Loucy (cell line): ENCODE measurements around the gene MACF1.

Experiments used
- H2AFZ ChIP-seq: fragments of 200-600 bp; sonication (generic); 2 replicates; pipeline ENCODE4 v1.6.0; 2016; ENCODE audit warnings: antibody characterized with exemption, mild to moderate bottlenecking, low read length, moderate library complexity
- H3F3A ChIP-seq: fragments of 200-600 bp; 2 replicates; pipeline ENCODE4 v1.6.0; 2016; ENCODE audit warnings: antibody characterized with exemption, low read depth, mild to moderate bottlenecking
- H3K27me3 ChIP-seq: fragments of 200-600 bp; sonication (generic); 2 replicates; pipeline ENCODE4 v1.6.1; 2014; ENCODE audit warnings: low read length, mild to moderate bottlenecking; ENCODE audit not compliant: insufficient read depth, poor library complexity, severe bottlenecking
- H3K36me3 ChIP-seq: fragments of 200-600 bp; sonication (generic); 2 replicates; pipeline ENCODE4 v1.6.1; 2016; ENCODE audit warnings: low read length; ENCODE audit not compliant: insufficient read depth
- H3K4me1 ChIP-seq: fragments of 200-600 bp; sonication (generic); 2 replicates; pipeline ENCODE4 v1.5.1; 2014; ENCODE audit warnings: low read length, mild to moderate bottlenecking; ENCODE audit not compliant: insufficient read depth, poor library complexity, severe bottlenecking
- H3K4me2 ChIP-seq: fragments of 200-600 bp; sonication (generic); 2 replicates; pipeline ENCODE4 v1.6.0; 2014; ENCODE audit warnings: antibody characterized with exemption, low read length, low read depth, mild to moderate bottlenecking; ENCODE audit not compliant: poor library complexity, severe bottlenecking
- H3K4me3 ChIP-seq: fragments of 200-600 bp; sonication (generic); 2 replicates; pipeline ENCODE4 v1.5.1; 2014; ENCODE audit warnings: low read length, mild to moderate bottlenecking, mixed read lengths; ENCODE audit not compliant: poor library complexity, severe bottlenecking
- H3K79me2 ChIP-seq: fragments of 200-600 bp; sonication (generic); 2 replicates; pipeline ENCODE4 v1.6.1; 2014; ENCODE audit warnings: low read length; ENCODE audit not compliant: insufficient read depth
- H3K9ac ChIP-seq: fragments of 200-600 bp; sonication (generic); 2 replicates; pipeline ENCODE4 v1.6.0; 2014; ENCODE audit warnings: mild to moderate bottlenecking, low read depth, low read length, moderate library complexity; ENCODE audit not compliant: poor library complexity, severe bottlenecking
- H3K9me2 ChIP-seq: fragments of 200-600 bp; sonication (generic); replicated peaks from 2 replicates; pipeline ENCODE4 v1.6.1; 2016; ENCODE audit warnings: low read depth, low read length, mixed read lengths
- H3K9me3 ChIP-seq: fragments of 200-600 bp; sonication (generic); 2 replicates; pipeline ENCODE4 v1.6.1; 2014; ENCODE audit warnings: mild to moderate bottlenecking, antibody characterized with exemption, low read length, low read depth; ENCODE audit not compliant: insufficient read depth
- H4K20me1 ChIP-seq: fragments of 200-600 bp; sonication (generic); 2 replicates; pipeline ENCODE4 v1.6.0; 2014; ENCODE audit warnings: antibody characterized with exemption, low read length, mild to moderate bottlenecking; ENCODE audit not compliant: insufficient read depth, poor library complexity, severe bottlenecking
- CTCF ChIP-seq: fragments of 200-600 bp; sonication (generic); conservative IDR thresholded peaks from 2 replicates; pipeline ENCODE4 v1.5.1; 2014; ENCODE audit warnings: mild to moderate bottlenecking, antibody characterized with exemption, low read length
- EZH2phosphoT487 ChIP-seq: fragments of 200-600 bp; IDR thresholded peaks from 2 replicates; pipeline ENCODE4 v1.6.1; 2018; ENCODE audit warnings: antibody characterized with exemption, mild to moderate bottlenecking, moderate library complexity, borderline replicate concordance

Gene MACF1

GRCh38 chr1:39301606-39302005, 97.1 kb downstream of the MACF1 start:
- H3K27me3 ChIP-seq = no peaks in the 10 kb centered on the region
- no peaks in the 10 kb centered on the region for H4K20me1 ChIP-seq
- H3K4me2 ChIP-seq = no peak overlapping the region
- H3K4me1 ChIP-seq = no peaks in the 10 kb centered on the region
- H2AFZ ChIP-seq = no peak overlapping the region
- H3K9ac ChIP-seq = no peak overlapping the region
- TF ChIP-seq EZH2phosphoT487 (no peak), CTCF (no peak)
- H3K4me3 ChIP-seq = no peak overlapping the region
- no peaks in the 10 kb centered on the region for H3K79me2 ChIP-seq
- H3K36me3 ChIP-seq = peaks cover 68% of the 10 kb centered on the region
- H3F3A ChIP-seq = no peaks in the 10 kb centered on the region
- no peaks in the 10 kb centered on the region for H3K9me3 ChIP-seq
- H3K9me2 ChIP-seq = no peaks in the 10 kb centered on the region

GRCh38 chr1:39305555-39305954, 101.1 kb downstream of the MACF1 start:
- no peak for TF ChIP-seq EZH2phosphoT487
- TF ChIP-seq CTCF = no peak
- Histone ChIP-seq H3K79me2 (no peaks in the 10 kb centered on the region), H2AFZ (no peak overlapping the region), H3K9me2 (no peaks in the 10 kb centered on the region), H4K20me1 (no peaks in the 10 kb centered on the region), H3K27me3 (no peaks in the 10 kb centered on the region), H3K4me2 (no peak overlapping the region), H3F3A (no peaks in the 10 kb centered on the region), H3K36me3 (peaks cover 68% of the 10 kb centered on the region), H3K4me3 (no peak overlapping the region), H3K9ac (no peak overlapping the region), H3K4me1 (no peaks in the 10 kb centered on the region), H3K9me3 (no peaks in the 10 kb centered on the region)

GRCh38 chr1:39310015-39310414, 105.5 kb downstream of the MACF1 start:
- Histone ChIP-seq H3K4me1 (no peaks in the 10 kb centered on the region), H2AFZ (no peak overlapping the region), H3K27me3 (no peaks in the 10 kb centered on the region), H3K36me3 (peaks cover 79% of the 10 kb centered on the region), H3K4me3 (no peak overlapping the region), H3F3A (no peaks in the 10 kb centered on the region), H3K9me3 (no peaks in the 10 kb centered on the region), H3K9ac (no peak overlapping the region), H3K79me2 (no peaks in the 10 kb centered on the region), H4K20me1 (no peaks in the 10 kb centered on the region), H3K9me2 (no peaks in the 10 kb centered on the region), H3K4me2 (no peak overlapping the region)
- TF ChIP-seq CTCF (no peak), EZH2phosphoT487 (no peak)
